A549 (cell line): ENCODE measurements around the gene FBXL4. TPM values are rescaled to one million over a fixed set of nuclear protein-coding genes. Genes with fewer than 3 reads are reported as not detected.

Experiments used
- ATAC-seq, 2 experiments: fragments of 200-7000 bp in 1 of 2; fragments of >200 bp in 1 of 2; cut with Nextera tagmentation in 1 of 2; cut with Tn5 transposase in 1 of 2; 3 replicates each; pipeline versions ENCODE4 v1.8.0 to v1.9.1; 2018 to 2020; ENCODE audit warnings: mild to moderate bottlenecking in 1 of 2, moderate library complexity in 1 of 2
- CTCF ChIA-PET: fragments of 300-600 bp; sonication (Branson Sonifier 250); formaldehyde crosslinking; extraction: SDS; loops from one replicate; lab custom pipeline; 2021; ENCODE audit warnings: antibody characterized with exemption, inconsistent platforms; lab: Yijun Ruan, JAX
- POLR2A ChIA-PET: fragments of 350-600 bp; formaldehyde crosslinking; extraction: SDS; loops from one replicate; lab custom pipeline; 2021; ENCODE audit warnings: antibody characterized with exemption, inconsistent platforms; lab: Yijun Ruan, JAX
- DNase-seq, 2 experiments: peaks; one replicate each; pipeline versions ENCODE4 v3.0.0 to v3.0.0-alpha.2; 2011 to 2016; ENCODE audit warnings: low read depth in 1 of 2, low spot score in 1 of 2
- FAIRE-seq: peaks from 2 replicates; lab custom pipeline; 2011; peaks lifted over from hg19 to GRCh38; lab: Jason Lieb, UNC
- H3K27ac ChIP-seq, 2 experiments: fragments of >200 bp; sonication (Bioruptor Twin); formaldehyde crosslinking; 3 replicates each; pipeline ENCODE4 v1.5.1; 2016 to 2017
- H3K4me1 ChIP-seq: fragments of >200 bp; sonication (Bioruptor Twin); formaldehyde crosslinking; 3 replicates; pipeline ENCODE4 v1.6.1; 2016
- H3K4me2 ChIP-seq: fragments of >200 bp; sonication (Bioruptor Twin); formaldehyde crosslinking; 3 replicates; pipeline ENCODE4 v1.6.1; 2016
- H3K4me3 ChIP-seq: fragments of >200 bp; sonication (Bioruptor Twin); formaldehyde crosslinking; 3 replicates; pipeline ENCODE4 v1.5.1; 2016
- H3K9me3 ChIP-seq: fragments of >200 bp; sonication (Bioruptor Twin); formaldehyde crosslinking; 3 replicates; pipeline ENCODE4 v1.6.1; 2016
- CHD2 ChIP-seq: fragments of 150-350 bp; IDR thresholded peaks from 2 replicates; pipeline ENCODE4 v1.6.1; 2014; ENCODE audit warnings: low read length; ENCODE audit not compliant: partially characterized antibody
- EHMT2 ChIP-seq: fragments of 200-600 bp; sonication (generic); IDR thresholded peaks from 2 replicates; pipeline ENCODE4 v1.6.1; 2016; ENCODE audit warnings: antibody characterized with exemption, low read depth, mild to moderate bottlenecking, moderate library complexity
- EP300 ChIP-seq, 2 experiments: fragments of >200 bp; sonication (Bioruptor Twin); formaldehyde crosslinking; IDR thresholded peaks; 2 replicates in 1 of 2; 3 replicates in 1 of 2; pipeline ENCODE4 v1.6.1; 2016 to 2017
- FOSB ChIP-seq: fragments of 250-450 bp; sonication (Bioruptor Pico); IDR thresholded peaks from 2 replicates; pipeline ENCODE4 v1.5.0; 2020; ENCODE audit warnings: mild to moderate bottlenecking, moderate library complexity
- GATA3 ChIP-seq: IDR thresholded peaks from 2 replicates; pipeline ENCODE4 v1.6.1; 2012; ENCODE audit warnings: borderline replicate concordance
- KDM1A ChIP-seq: fragments of 200-600 bp; sonication (generic); IDR thresholded peaks from 2 replicates; pipeline ENCODE4 v1.6.1; 2016; ENCODE audit warnings: low read depth, mild to moderate bottlenecking
- MYC ChIP-seq: IDR thresholded peaks from 2 replicates; pipeline ENCODE4 v1.6.1; 2012; ENCODE audit warnings: mild to moderate bottlenecking, inconsistent platforms, low read length, improper control_type of control experiment, borderline replicate concordance
- NFE2L2 ChIP-seq: fragments of 150-350 bp; conservative IDR thresholded peaks from 2 replicates; pipeline ENCODE4 v1.6.1; 2014; ENCODE audit warnings: low read length
- NPAS2 ChIP-seq: fragments of 250-450 bp; sonication (Bioruptor Pico); IDR thresholded peaks from 2 replicates; pipeline ENCODE4 v1.8.0; 2022; ENCODE audit warnings: mild to moderate bottlenecking, moderate library complexity, borderline replicate concordance
- NR3C1 ChIP-seq: fragments of >200 bp; sonication (Bioruptor Twin); formaldehyde crosslinking; IDR thresholded peaks from 3 replicates; pipeline ENCODE4 v1.6.1; 2017
- POLR2AphosphoS2 ChIP-seq: conservative IDR thresholded peaks from 2 replicates; pipeline ENCODE4 v1.6.1; 2012; ENCODE audit warnings: low read length, improper control_type of control experiment, inconsistent platforms
- RARB ChIP-seq: fragments of 250-450 bp; sonication (Bioruptor Pico); IDR thresholded peaks from 2 replicates; pipeline ENCODE4 v1.8.0; 2021; ENCODE audit warnings: mild to moderate bottlenecking, moderate library complexity
- RNF2 ChIP-seq: fragments of 200-600 bp; sonication (generic); IDR thresholded peaks from 2 replicates; pipeline ENCODE4 v1.6.1; 2016; ENCODE audit warnings: low read depth, mild to moderate bottlenecking, antibody characterized with exemption, moderate library complexity, borderline replicate concordance
- SMC3 ChIP-seq: fragments of >200 bp; sonication (Bioruptor Twin); formaldehyde crosslinking; IDR thresholded peaks from 3 replicates; pipeline ENCODE4 v1.6.1; 2018; ENCODE audit warnings: inconsistent platforms
- SREBF2 ChIP-seq: fragments of 450-650 bp; IDR thresholded peaks from 2 replicates; pipeline ENCODE4 v1.6.1; 2014; ENCODE audit warnings: mild to moderate bottlenecking, moderate library complexity
- ZC3H11A ChIP-seq: fragments of 450-650 bp; IDR thresholded peaks from 2 replicates; pipeline ENCODE4 v1.6.1; 2014; ENCODE audit warnings: antibody characterized with exemption, mild to moderate bottlenecking
- WGBS: methylation state at CpG from one replicate; pipeline ENCODE4 v1.1.6; 2017; ENCODE audit errors: missing lambda C conversion rate; 5-methylcytosine and 5-hydroxymethylcytosine counted together
- polyA plus RNA-seq, 4 experiments: library from polyadenylated mRNA; depleted of rRNA in 3 of 4; stranded (reverse); fragments of >200 nt; fragmentation: RNase III in 1 of 4; extraction: RNeasy Plus Mini Kit Qiagen cat#74134 plus additional on column Dnase treatment in 1 of 4; gene quantifications; 2 replicates in 3 of 4; 3 replicates in 1 of 4; pipeline ENCODE4 v1.2.3, GENCODE V29; 2011 to 2017
- TF ChIP-seq, protein P1 (sequence below): fragments of >200 bp; sonication (Bioruptor Twin); formaldehyde crosslinking; IDR thresholded peaks from 3 replicates; pipeline ENCODE4 v1.5.1; 2016
- TF ChIP-seq, protein P2 (sequence below): fragments of >200 bp; sonication (Bioruptor Twin); formaldehyde crosslinking; IDR thresholded peaks from 2 replicates; pipeline ENCODE4 v1.6.1; 2016
- TF ChIP-seq, protein P3 (sequence below): fragments of 150-350 bp; IDR thresholded peaks from 2 replicates; pipeline ENCODE4 v1.6.1; 2014; ENCODE audit warnings: low read depth, mild to moderate bottlenecking, low read length
- TF ChIP-seq, protein P4 (sequence below): fragments of 250-450 bp; sonication (Bioruptor Pico); IDR thresholded peaks from 2 replicates; pipeline ENCODE4 v1.5.0; 2021; ENCODE audit warnings: mild to moderate bottlenecking, moderate library complexity, borderline replicate concordance

The FBXL4 gene
- polyA plus RNA-seq, 2 of the 4 experiments (the other 2 are of a cell fraction), result 6.5 to 21.6 TPM

DNA sequence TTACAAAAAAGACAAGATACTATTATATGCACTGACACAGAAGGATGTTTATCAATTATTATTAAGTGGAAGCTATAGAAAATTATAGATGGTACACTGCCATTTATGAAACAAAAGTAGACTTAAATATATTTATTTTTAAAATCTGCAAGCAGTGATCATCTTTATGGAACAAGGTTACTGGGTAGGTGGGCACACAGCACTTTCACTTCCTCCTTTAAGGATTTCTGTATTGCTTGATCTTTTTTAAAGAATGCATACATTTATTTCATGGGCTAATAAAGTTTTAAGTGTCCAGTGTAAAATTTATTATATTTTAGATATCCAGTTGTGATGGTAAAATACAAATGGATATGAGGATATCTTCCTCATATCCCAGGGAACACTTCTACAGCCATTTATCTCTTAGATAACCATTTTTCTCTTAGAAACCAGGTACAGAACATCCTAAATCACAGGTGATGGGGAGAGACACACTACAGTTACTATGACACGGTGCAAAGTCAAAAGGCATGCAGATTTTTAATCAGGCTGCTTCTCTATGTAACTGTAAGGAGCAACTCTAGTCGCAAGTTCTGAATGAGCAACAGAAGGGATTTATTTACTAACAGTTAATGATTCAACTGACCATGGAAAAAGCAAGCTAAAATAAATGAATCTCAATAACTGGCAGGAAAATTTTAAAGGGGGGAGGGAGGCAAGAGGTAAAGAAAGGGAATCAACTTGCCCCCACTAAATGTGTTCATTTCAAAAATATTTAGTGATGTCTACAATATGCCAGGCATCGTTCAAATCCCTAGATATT lies 2.2 kb downstream of the FBXL4 start (continued):
- TF ChIP-seq SMC3 (no peak), MYC (no peak), POLR2AphosphoS2 (no peak), CHD2 (no peak), NFE2L2 (no peak), RNF2 (no peak), RARB (CRISPR knock-in tag) (no peak)
- TF ChIP-seq, protein P1, sequence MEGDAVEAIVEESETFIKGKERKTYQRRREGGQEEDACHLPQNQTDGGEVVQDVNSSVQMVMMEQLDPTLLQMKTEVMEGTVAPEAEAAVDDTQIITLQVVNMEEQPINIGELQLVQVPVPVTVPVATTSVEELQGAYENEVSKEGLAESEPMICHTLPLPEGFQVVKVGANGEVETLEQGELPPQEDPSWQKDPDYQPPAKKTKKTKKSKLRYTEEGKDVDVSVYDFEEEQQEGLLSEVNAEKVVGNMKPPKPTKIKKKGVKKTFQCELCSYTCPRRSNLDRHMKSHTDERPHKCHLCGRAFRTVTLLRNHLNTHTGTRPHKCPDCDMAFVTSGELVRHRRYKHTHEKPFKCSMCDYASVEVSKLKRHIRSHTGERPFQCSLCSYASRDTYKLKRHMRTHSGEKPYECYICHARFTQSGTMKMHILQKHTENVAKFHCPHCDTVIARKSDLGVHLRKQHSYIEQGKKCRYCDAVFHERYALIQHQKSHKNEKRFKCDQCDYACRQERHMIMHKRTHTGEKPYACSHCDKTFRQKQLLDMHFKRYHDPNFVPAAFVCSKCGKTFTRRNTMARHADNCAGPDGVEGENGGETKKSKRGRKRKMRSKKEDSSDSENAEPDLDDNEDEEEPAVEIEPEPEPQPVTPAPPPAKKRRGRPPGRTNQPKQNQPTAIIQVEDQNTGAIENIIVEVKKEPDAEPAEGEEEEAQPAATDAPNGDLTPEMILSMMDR, result no peak
- TF ChIP-seq, protein P2, sequence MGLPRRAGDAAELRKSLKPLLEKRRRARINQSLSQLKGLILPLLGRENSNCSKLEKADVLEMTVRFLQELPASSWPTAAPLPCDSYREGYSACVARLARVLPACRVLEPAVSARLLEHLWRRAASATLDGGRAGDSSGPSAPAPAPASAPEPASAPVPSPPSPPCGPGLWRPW, result no peak

DNA sequence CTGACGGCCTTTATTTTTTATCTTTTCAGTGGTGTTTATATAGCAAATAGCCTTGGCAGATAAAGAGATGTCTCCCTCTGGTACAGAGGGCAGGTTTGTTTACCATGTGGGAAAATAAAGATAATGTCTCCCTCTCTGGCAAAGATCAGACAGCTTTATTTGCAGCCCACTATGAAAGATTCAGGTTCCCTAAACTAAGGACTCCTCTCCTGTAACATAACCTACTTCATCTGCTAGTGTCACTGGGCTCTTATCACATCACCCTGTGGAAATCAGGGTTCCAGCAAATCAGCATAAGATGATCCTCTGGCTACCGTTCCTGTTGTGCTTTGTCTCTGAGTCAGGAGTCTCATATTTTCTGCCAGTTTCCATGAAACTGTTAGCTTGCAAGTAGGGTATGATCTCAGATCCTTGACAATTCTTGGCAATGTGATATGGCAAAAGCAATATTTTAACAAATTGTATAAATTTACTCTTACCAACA lies 3.1 kb downstream of the FBXL4 start:
- ChIA-PET CTCF (no interaction called here), POLR2A (no interaction called here)
- 25% methylated on average over 2 of the region's 2 CpGs for WGBS
- H3K9me3 ChIP-seq, result peaks cover 14% of the 10 kb centered on the region
- no peak overlapping the region for H3K4me3 ChIP-seq
- peaks cover 25% of the 10 kb centered on the region for H3K4me1 ChIP-seq
- H3K27ac ChIP-seq, result peak overlapping the region in 1 of 2 experiments; percentile 15; a peak in 2 of 6 replicates
- DNase-seq (peak in 1 of 2 experiments; percentile 14), FAIRE-seq (no peak), ATAC-seq (no peak)
- H3K4me2 ChIP-seq, result peak overlapping the region; percentile 96
- no peak for TF ChIP-seq SREBF2
- no peak for TF ChIP-seq GATA3
- TF ChIP-seq KDM1A, result no peak
- TF ChIP-seq EP300 (IDR thresholded peaks at IDR 0.05), result no peak
- TF ChIP-seq FOSB, result no peak
- TF ChIP-seq ZC3H11A, result no peak
- TF ChIP-seq, protein P3, sequence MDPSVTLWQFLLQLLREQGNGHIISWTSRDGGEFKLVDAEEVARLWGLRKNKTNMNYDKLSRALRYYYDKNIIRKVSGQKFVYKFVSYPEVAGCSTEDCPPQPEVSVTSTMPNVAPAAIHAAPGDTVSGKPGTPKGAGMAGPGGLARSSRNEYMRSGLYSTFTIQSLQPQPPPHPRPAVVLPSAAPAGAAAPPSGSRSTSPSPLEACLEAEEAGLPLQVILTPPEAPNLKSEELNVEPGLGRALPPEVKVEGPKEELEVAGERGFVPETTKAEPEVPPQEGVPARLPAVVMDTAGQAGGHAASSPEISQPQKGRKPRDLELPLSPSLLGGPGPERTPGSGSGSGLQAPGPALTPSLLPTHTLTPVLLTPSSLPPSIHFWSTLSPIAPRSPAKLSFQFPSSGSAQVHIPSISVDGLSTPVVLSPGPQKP, result no peak
- TF ChIP-seq NPAS2 (CRISPR knock-in tag), result no peak
- TF ChIP-seq NR3C1, result no peak
- no peak for TF ChIP-seq EHMT2
- TF ChIP-seq, protein P4, sequence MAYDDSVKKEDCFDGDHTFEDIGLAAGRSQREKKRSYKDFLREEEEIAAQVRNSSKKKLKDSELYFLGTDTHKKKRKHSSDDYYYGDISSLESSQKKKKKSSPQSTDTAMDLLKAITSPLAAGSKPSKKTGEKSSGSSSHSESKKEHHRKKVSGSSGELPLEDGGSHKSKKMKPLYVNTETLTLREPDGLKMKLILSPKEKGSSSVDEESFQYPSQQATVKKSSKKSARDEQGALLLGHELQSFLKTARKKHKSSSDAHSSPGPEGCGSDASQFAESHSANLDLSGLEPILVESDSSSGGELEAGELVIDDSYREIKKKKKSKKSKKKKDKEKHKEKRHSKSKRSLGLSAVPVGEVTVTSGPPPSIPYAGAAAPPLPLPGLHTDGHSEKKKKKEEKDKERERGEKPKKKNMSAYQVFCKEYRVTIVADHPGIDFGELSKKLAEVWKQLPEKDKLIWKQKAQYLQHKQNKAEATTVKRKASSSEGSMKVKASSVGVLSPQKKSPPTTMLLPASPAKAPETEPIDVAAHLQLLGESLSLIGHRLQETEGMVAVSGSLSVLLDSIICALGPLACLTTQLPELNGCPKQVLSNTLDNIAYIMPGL (CRISPR knock-in tag), result no peak
- TF ChIP-seq MYC, result no peak

DNA sequence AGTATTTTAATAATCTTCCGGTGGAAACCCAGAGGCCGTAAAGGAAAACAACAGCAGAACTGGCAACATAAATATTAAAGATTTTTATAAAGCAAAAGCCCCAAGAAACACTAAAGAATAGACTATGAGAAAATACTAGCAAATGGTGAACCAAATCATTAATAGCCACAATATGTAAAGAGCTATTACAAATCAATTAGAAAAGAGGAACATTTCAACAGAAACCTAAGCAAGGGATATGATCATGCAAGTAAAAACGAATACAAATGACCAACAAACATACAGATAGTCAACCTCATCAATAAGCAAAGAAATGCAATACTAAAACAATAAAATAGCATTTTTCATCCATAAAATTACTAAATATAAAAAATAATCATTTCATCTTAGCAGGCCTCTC lies 3.6 kb downstream of the FBXL4 start:
- ChIA-PET POLR2A (no interaction called here), CTCF (no interaction called here)
- no peak overlapping the region for H3K27ac ChIP-seq
- no peak for ATAC-seq
- peaks cover 25% of the 10 kb centered on the region for H3K4me1 ChIP-seq
- no peak for FAIRE-seq
- no peak for DNase-seq
- 84% methylated on average over 3 of the region's 3 CpGs for WGBS
- peaks cover 19% of the 10 kb centered on the region for H3K9me3 ChIP-seq
- no peak overlapping the region for H3K4me3 ChIP-seq
- peak overlapping the region; percentile 96 for H3K4me2 ChIP-seq
- TF ChIP-seq KDM1A (no peak), RARB (CRISPR knock-in tag) (no peak)
- TF ChIP-seq, protein P4 (CRISPR knock-in tag), result no peak
